T-helper 2 cell treated with Interferon-gamma antibody and Interleukin-4, amounts not matched to agents 5 μg/mL and 100 μg/mL, for 36 hours (primary cell): ENCODE results near the gene DGKI.

ENCODE experiments used
- DNase-seq: peaks from one replicate; pipeline ENCODE4 v3.0.0; 2021; ENCODE audit warnings: low spot score
- H3K27ac Mint-ChIP-seq: one replicate; pipeline ENCODE4 v1.8.0; 2021; ENCODE audit warnings: mild to moderate bottlenecking, mixed read lengths
- H3K27me3 Mint-ChIP-seq: one replicate; pipeline ENCODE4 v1.8.0; 2021; ENCODE audit warnings: low read depth, mixed read lengths
- H3K36me3 Mint-ChIP-seq: one replicate; pipeline ENCODE4 v1.8.0; 2021; ENCODE audit warnings: low read depth, mixed read lengths
- H3K4me1 Mint-ChIP-seq: one replicate; pipeline ENCODE4 v1.8.0; 2021; ENCODE audit warnings: low read depth, mixed read lengths
- H3K4me3 Mint-ChIP-seq: one replicate; pipeline ENCODE4 v1.8.0; 2022; ENCODE audit warnings: mild to moderate bottlenecking, moderate library complexity, mixed read lengths
- H3K9me3 Mint-ChIP-seq: one replicate; pipeline ENCODE4 v1.8.0; 2021; ENCODE audit warnings: mixed read lengths

DGKI gene

GRCh38 chr7:137771679-137772078 is 75.1 kb downstream of the DGKI start:
- H3K27me3 Mint-ChIP-seq, result no peaks in the 10 kb centered on the region
- no peaks in the 10 kb centered on the region for H3K4me1 Mint-ChIP-seq
- DNase-seq, result no peak
- no peak overlapping the region for H3K27ac Mint-ChIP-seq
- no peak overlapping the region for H3K4me3 Mint-ChIP-seq
- no peaks in the 10 kb centered on the region for H3K9me3 Mint-ChIP-seq
- H3K36me3 Mint-ChIP-seq, result no peaks in the 10 kb centered on the region

DNA sequence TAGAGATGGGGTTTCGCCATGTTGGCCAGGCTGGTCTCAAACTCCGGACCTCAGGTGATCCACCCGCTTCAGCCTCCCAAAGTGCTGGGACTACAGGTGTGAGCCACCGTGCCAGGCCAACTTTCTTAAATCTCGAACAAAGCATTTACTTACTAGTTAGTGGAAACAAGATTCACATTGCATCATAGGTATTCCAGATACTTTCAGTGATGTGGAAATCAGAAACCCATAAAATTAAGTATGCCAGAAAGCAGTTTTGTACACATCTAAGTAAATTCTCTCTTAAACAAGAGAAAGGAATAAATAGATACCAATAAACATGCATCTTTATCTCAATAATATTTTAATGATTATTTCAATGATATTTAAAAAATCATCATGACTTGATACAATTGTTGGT is 75.5 kb downstream of the DGKI start:
- Mint-ChIP-seq H3K4me3 (no peak overlapping the region), H3K27ac (no peak overlapping the region), H3K27me3 (no peaks in the 10 kb centered on the region), H3K36me3 (no peaks in the 10 kb centered on the region), H3K9me3 (no peaks in the 10 kb centered on the region), H3K4me1 (no peaks in the 10 kb centered on the region)
- DNase-seq, result no peak

DNA sequence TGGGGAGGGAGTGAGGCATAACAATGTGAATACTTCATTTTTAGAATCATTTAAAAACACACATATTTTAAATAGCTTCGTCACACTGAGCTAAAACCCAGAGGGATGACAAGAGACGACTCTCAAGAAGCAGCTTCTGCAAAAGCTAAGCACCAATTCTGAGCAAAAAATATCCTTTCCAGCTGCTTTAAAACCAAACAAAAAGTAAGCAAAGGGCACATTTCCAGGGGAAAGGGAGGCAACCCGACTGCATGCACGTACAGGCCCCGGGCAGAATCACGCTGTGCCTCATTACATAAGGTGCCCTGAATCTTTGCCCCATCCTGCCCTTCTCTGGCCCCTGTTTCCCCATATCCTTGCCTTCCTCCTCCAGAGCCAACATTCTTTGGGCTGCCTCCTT is 78.4 kb downstream of the DGKI start:
- no peaks in the 10 kb centered on the region for H3K4me1 Mint-ChIP-seq
- H3K4me3 Mint-ChIP-seq, result no peak overlapping the region
- no peaks in the 10 kb centered on the region for H3K27me3 Mint-ChIP-seq
- no peak overlapping the region for H3K27ac Mint-ChIP-seq
- DNase-seq, result no peak
- no peaks in the 10 kb centered on the region for H3K9me3 Mint-ChIP-seq
- H3K36me3 Mint-ChIP-seq, result no peaks in the 10 kb centered on the region

GRCh38 chr7:137762334-137762733 is 84.4 kb downstream of the DGKI start:
- Mint-ChIP-seq H3K4me1 (no peaks in the 10 kb centered on the region), H3K4me3 (no peak overlapping the region), H3K27me3 (no peaks in the 10 kb centered on the region), H3K9me3 (no peaks in the 10 kb centered on the region), H3K36me3 (no peaks in the 10 kb centered on the region), H3K27ac (no peak overlapping the region)
- no peak for DNase-seq

GRCh38 chr7:137760111-137760510 is 86.7 kb downstream of the DGKI start:
- no peaks in the 10 kb centered on the region for H3K4me1 Mint-ChIP-seq
- H3K27me3 Mint-ChIP-seq, result no peaks in the 10 kb centered on the region
- no peaks in the 10 kb centered on the region for H3K36me3 Mint-ChIP-seq
- no peak overlapping the region for H3K27ac Mint-ChIP-seq
- H3K4me3 Mint-ChIP-seq, result no peak overlapping the region
- DNase-seq, result no peak
- H3K9me3 Mint-ChIP-seq, result no peaks in the 10 kb centered on the region

- Mint-ChIP-seq H3K4me1 (no peaks in the 10 kb centered on the region), H3K27me3 (peaks cover 3% of the 10 kb centered on the region), H3K27ac (no peak overlapping the region), H3K9me3 (no peaks in the 10 kb centered on the region), H3K4me3 (no peak overlapping the region), H3K36me3 (no peaks in the 10 kb centered on the region)
- no peak for DNase-seq
Measured at GRCh38 chr7:137757146-137757925, 89.4 kb downstream of the DGKI start.

DNA sequence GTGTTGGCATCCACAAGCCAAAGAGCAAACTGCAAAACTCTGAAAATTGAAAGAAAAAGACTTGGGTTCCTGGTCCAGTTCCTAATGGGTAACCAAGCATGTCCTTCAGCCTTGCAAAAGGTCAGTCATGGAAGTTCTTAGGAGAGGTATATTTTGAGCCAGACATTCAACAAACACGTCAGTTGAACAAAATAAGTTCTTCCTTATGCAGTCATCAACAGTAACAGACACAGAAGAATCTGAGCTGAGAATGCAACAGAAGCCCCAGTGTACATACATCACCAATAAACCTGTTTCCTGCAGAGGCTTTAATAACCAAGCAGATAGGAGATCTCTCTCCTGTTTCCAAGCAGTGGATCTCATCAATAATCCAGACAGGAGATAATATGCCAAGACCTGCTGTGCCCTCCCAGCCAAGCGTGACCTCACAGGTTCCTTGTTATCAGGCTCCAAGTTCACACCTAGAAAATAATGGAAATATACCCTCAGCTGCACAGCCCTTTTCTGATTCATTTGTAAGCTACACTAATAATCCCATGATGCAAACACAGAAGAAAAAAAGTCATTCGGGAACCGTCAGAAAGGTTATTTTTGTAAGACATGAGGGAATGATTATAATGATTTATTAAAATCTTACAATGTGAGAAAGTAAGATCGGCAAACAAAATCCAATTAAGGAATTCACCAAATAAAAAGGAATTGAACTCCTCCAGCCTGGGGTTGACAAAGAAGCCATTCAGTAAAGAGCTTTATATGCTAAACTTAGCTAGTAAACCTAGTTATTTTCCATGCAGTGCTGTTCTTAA is 90.7 kb downstream of the DGKI start:
- H3K27ac Mint-ChIP-seq, result no peak overlapping the region
- no peaks in the 10 kb centered on the region for H3K4me1 Mint-ChIP-seq
- H3K36me3 Mint-ChIP-seq, result no peaks in the 10 kb centered on the region
- no peaks in the 10 kb centered on the region for H3K9me3 Mint-ChIP-seq
- H3K27me3 Mint-ChIP-seq, result peaks cover 3% of the 10 kb centered on the region
- no peak for DNase-seq
- no peak overlapping the region for H3K4me3 Mint-ChIP-seq

GRCh38 chr7:137755427-137755826 is 91.3 kb downstream of the DGKI start:
- Mint-ChIP-seq H3K27ac (no peak overlapping the region), H3K4me3 (no peak overlapping the region), H3K9me3 (no peaks in the 10 kb centered on the region), H3K36me3 (no peaks in the 10 kb centered on the region), H3K4me1 (no peaks in the 10 kb centered on the region), H3K27me3 (peaks cover 3% of the 10 kb centered on the region)
- DNase-seq, result no peak

DNA sequence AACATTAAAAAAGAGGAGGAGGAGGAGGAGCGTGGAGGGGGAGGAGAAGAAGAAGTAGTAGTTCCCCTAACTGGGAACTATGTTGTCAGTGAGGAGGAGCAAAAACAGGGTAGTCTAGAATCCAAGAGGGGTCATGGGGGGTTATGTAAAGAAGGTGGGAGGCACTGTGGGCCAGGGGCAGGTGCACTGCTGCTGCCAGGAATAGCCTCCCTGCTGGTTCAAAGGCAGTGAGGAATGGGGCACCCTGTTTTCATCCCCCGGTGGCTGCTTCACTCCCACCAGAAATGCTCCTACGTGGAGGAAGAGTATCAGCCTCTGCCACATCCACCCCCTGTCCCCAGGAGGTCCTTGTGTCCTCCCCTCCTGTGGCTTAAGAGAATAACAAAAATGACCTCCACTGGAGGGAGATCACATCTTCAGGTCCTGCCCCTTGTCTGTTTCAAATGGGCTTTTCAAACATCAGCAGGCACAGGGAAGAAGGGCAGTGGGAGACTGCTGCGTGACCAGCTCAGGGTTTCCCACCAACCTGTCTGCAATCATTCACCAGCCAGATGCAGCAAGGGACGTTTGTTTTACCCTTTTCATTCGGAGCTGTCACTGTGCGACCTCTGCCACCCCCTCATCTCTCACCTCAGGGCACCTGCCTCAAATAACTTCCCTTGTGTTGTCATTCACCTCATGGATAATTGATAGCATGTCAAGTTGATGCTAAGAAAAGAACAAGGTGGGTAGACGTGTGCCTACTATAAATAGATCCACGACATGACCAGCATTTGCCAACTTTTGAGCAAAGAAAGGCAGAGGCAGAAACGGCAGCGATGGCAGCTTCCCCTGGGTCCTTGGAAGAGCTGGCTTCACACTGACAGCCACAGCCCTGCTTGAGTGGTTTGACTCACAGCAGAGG is 92.6 kb downstream of the DGKI start:
- H3K27me3 Mint-ChIP-seq, result peaks cover 3% of the 10 kb centered on the region
- H3K9me3 Mint-ChIP-seq, result no peaks in the 10 kb centered on the region
- no peak overlapping the region for H3K4me3 Mint-ChIP-seq
- H3K4me1 Mint-ChIP-seq, result no peaks in the 10 kb centered on the region
- no peak for DNase-seq
- no peak overlapping the region for H3K27ac Mint-ChIP-seq
- no peaks in the 10 kb centered on the region for H3K36me3 Mint-ChIP-seq

GRCh38 chr7:137753575-137753947 is 93.2 kb downstream of the DGKI start:
- Mint-ChIP-seq H3K27me3 (peaks cover 3% of the 10 kb centered on the region), H3K36me3 (no peaks in the 10 kb centered on the region), H3K4me1 (no peaks in the 10 kb centered on the region), H3K9me3 (no peaks in the 10 kb centered on the region), H3K27ac (no peak overlapping the region), H3K4me3 (no peak overlapping the region)
- DNase-seq, result no peak

DNA sequence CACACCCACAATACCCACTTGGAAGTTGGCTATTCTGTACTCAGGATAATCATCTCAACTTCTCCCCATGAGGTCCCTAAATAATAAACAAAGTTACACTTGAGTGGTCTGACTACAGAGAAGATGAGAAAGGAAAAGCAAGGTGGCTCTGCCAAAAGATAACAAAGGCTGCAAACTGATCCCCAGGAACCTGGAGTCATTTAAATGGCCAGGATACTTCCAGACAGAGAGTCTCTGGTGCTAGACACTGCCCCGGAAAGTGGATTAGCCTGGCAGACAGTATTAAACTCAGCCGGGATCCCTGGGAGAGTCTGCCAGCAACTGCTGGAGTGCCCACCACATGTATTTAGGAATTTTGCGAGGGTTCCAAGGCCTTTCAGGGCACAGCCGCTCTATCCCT is 93.7 kb downstream of the DGKI start:
- Mint-ChIP-seq H3K27ac (no peak overlapping the region), H3K27me3 (peaks cover 3% of the 10 kb centered on the region), H3K9me3 (no peaks in the 10 kb centered on the region), H3K4me1 (no peaks in the 10 kb centered on the region), H3K4me3 (no peak overlapping the region), H3K36me3 (no peaks in the 10 kb centered on the region)
- DNase-seq, result no peak

- Mint-ChIP-seq H3K36me3 (no peaks in the 10 kb centered on the region), H3K4me1 (no peaks in the 10 kb centered on the region), H3K27me3 (peaks cover 3% of the 10 kb centered on the region), H3K9me3 (no peaks in the 10 kb centered on the region), H3K4me3 (no peak overlapping the region), H3K27ac (no peak overlapping the region)
- DNase-seq, result no peak
Measured at GRCh38 chr7:137751361-137752009, 95.3 kb downstream of the DGKI start.

GRCh38 chr7:137747359-137748031 is 99.3 kb downstream of the DGKI start:
- Mint-ChIP-seq H3K4me1 (no peaks in the 10 kb centered on the region), H3K9me3 (no peaks in the 10 kb centered on the region), H3K27ac (no peak overlapping the region), H3K27me3 (no peaks in the 10 kb centered on the region), H3K4me3 (no peak overlapping the region), H3K36me3 (no peaks in the 10 kb centered on the region)
- no peak for DNase-seq
